Activated T-cell treated with anti-CD3 and anti-CD28 coated beads for 1 hour (primary cell): ENCODE measurements around the gene TMEM92.
A peak's percentile ranks its signal among the peaks of the same experiment; 100 is the strongest.
"Not testable (repeated sequence)": the region's sequence is repeated elsewhere in the genome, so short reads cannot be mapped to it uniquely, and the experiment has no call there.

Experiments used
- DNase-seq: peaks from one replicate; pipeline ENCODE4 v3.0.0-alpha.2; 2020; ENCODE audit warnings: low read depth

Gene TMEM92

GRCh38 chr17:50276588-50277356 lies 2.5 kb downstream of the TMEM92 start:
- no peak for DNase-seq

GRCh38 chr17:50277357-50277754 lies 3.1 kb downstream of the TMEM92 start:
- no peak for DNase-seq

- no peak for DNase-seq
These were observed 4.4 kb downstream of the TMEM92 start for GRCh38 chr17:50278526-50279180.

- no peak for DNase-seq
These were observed 4.9 kb downstream of the TMEM92 start for GRCh38 chr17:50279181-50279526.

DNA sequence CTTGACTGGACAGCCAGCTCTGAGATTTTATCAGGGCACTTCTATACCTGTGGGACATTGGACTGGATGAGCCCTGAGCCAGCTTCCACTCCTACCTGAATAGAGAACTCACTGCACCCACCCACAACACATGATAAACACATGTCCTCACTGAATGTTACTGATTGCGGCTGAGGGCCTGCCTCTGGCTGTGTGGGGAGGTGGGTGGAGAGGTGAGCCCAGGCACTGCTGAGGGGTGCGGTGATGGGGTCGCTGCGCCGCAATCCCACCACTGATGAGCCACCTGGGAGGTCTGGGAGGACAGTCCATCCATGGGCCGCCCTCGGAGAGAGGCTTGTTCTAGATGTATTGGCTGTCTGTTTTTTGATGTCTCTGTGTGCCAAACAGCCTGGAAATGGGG lies 5.4 kb downstream of the TMEM92 start:
- no peak for DNase-seq

DNA sequence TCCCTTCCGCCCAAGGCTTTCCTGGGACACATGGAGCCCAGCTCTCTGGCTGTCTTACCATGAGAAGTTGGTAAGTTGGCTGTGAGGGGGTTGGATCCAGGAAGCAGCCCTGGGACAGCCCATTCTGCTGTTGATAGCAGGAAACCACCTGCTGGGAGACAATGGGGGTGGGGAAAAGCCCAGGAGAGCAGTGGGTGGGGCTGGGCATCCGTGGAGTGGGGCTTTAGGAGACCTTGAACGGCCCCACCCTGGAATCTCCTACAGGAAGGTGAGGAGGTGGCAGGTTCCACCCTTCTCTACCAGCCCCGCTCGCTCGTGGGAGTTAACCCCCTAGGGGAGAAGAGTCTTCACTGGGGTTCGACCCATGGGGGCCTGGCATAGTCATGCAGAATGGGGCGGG lies 5.8 kb downstream of the TMEM92 start:
- DNase-seq = no peak

DNA sequence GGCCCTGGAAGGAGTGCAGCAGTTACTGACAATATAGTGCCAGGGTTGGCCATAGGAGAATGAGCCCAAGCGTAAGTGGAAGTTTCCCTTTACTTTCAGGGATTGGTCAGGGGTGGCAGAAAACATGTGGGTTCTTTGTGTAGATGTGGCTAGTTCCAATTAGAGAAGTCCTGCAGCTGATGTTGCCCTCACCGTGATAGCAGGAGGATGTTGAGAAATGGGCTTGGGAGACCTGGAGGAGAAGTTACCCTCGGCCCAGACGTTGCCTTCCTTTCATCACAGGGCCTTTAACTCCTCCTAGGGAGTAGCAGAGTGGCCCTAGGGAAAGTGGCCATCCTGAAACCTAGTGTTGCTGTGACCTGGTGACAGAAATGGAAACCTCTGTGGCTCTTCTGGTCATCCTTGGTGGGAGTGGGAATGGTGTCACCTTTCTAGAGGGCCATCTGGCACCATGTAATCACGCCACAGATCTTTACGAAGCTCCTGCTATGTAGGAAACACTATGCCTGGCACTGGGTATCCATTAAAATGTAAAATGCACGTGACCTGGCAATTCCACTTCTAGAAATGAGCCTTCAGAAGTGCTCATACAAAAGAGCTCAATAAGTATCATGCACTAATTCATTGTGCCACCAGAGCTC lies 6.7 kb downstream of the TMEM92 start:
- DNase-seq = no peak

DNA sequence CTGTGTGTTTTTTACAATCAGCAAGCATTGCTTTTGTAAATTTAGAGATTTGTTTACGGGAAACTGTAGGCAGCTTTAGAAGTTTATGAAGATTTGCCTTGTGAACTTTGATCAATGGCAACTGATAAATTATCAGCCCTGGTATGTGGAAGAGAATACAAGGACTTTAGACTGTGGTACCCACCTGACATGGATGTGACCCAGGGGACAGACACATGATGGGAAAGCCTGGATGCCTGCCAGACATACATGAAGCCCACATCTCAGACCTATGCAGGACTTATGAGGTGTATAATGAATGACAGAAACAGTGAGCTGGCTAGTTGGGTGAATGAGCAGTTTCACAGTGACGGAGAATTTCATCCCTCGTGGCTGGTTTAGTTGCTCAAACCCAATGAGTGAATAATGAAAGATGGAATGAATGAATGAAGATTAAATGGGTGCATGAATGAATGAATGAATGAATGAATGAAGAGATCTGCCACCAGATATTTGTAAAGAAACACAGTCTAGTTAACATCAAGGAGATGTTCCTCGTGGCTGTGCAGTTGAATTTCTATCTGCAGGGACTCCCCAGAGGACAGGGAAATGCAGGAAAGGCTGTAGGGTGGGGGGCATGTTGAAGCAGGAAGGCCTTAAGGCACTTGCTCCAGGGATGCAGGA lies 7.6 kb downstream of the TMEM92 start:
- DNase-seq = no peak

GRCh38 chr17:50283246-50283645 lies 9.0 kb downstream of the TMEM92 start:
- DNase-seq = no peak

DNA sequence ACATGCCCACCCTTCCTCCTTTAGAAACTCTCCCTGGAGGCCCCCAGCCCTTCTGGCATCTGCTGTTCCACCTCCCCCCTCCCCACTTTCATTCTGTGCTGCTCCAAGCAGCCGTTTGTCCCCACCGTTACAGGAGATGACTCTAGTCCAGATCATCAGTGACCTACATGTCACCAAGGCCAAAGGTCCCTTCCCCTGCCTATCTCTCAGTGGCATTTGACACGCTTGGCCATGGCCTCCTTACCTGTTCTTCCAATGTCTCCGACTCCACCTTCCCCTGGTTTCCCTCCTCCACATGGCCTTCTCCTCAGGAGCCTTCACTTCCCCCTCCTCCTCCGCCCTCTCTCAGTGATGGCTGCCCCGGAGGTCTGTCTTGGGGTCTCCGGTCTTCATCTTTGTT lies 9.4 kb downstream of the TMEM92 start:
- no peak for DNase-seq

- DNase-seq = no peak
These were observed 11.7 kb downstream of the TMEM92 start for GRCh38 chr17:50285941-50286340.

- DNase-seq = not testable (repeated sequence)
These were observed 13.0 kb downstream of the TMEM92 start for GRCh38 chr17:50287302-50287701.

DNA sequence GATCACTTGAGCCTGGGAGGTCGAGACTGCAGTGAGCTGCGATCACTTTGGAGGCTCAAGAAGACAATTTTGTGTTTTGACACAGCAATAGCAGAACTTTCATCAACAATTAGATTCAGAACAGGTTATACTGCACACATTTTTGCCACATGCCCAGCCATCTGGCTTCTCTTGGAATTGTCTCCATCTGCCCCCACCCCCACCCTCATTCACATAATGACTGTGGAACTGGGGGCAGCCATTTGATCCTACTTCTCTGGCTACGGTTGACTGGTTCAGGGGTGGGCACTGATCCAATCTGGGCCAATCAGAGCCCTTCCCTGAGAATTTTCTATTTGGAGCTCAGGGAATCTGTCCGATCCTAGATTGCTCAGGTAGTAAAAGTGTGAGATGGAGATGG lies 14.0 kb downstream of the TMEM92 start:
- no peak for DNase-seq

GRCh38 chr17:50289278-50289677 lies 15.0 kb downstream of the TMEM92 start:
- DNase-seq = no peak

DNA sequence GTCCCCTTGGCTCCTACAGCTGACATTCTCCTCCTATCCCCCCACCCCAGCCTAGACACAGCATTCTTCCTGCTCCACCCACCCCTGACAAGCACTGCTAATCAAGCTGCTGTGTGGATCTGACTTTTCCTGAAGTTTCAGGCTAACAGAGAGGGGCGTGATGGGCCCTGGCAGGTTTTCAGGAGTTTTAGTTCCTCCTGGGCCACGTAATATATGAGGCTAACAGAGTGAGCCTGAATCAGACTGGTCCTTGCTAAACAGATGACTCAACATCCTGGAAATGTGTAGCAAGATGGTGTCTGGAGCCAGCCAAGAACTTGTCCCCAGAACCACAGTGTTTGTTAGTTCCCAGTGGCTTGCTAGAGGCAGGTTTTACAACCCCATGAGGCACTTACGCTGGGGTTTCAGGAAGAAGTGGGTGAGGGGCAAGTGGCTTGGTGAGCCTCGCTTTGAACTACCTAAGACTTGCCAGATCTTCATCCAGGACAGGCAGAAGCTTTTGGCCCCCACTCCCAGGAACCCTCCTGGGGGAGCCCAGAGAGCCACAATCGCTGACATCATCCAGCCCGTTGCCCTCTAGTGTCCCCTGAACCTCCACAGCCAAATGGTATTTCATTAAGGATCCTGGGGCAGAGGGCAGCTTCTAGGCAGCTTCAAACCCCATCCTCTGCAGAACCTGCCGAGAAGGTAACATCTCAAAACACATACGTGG lies 15.9 kb downstream of the TMEM92 start:
- no peak for DNase-seq

GRCh38 chr17:50290933-50291332 lies 16.7 kb downstream of the TMEM92 start:
- DNase-seq = no peak

DNA sequence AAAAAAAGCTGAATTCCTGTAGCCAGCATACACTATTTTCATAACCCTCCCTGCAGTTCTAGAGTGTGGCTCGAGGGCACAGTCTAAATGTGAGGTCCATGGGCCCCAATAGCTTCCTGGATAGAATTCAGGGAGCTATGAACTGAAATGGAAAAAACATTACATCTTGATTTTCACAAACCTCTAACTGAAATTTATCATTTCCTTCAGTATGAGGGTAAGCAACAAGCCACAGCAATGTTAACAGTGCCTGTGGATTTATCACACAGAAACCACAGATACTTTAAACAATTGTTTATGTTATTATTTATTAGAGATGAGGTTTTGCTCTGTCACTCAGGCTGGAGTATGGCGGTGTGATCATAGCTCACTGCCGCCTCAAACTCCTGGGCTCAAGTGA lies 18.2 kb downstream of the TMEM92 start:
- DNase-seq = no peak

- DNase-seq = no peak
These were observed 20.8 kb downstream of the TMEM92 start for GRCh38 chr17:50295021-50295420.

- peak; percentile 75 for DNase-seq
These were observed 23.2 kb downstream of the TMEM92 start for GRCh38 chr17:50297407-50297865.

DNA sequence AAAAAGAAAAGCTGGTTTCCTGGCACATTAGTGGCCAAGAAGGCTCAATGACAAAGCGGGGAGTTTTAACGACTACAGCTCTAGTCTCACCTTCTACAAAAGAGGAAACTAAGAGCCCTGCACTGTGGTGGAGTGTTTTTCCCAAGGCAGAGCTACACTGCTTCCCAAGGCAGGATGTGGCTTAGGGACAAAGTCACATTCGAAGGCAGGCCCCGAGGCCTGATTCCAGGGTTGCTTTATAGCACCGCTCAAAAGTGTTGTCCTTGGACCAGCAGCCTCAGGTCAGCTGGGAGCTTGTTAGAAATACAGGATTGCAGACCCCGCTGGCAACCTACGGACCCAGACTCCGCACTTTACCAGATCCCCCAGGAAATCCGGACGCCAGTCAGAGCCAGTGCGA lies 23.8 kb downstream of the TMEM92 start:
- no peak for DNase-seq

DNA sequence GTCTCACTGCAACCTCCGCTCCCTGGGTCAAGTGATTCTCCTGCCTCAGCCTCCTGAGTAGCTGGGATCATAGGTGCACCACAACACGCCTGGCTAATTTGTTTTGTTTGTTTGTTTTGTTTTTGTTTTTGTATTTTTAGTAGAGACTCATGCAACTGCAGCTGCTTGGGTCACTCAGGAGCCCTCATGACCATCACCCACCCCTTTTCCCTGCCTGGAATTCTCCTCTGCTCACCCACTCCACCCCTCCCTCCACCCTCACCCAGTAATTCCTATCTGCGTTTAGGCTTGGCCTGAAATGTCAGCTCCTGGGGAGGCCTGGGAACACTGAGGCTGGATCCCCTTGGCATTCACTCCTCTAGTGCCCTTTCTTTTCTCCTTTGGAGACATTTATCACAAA lies 25.5 kb downstream of the TMEM92 start:
- DNase-seq = no peak

GRCh38 chr17:50300824-50301223 lies 26.6 kb downstream of the TMEM92 start:
- not testable (repeated sequence) for DNase-seq
